ENCODE measurements around the gene TREH.

The TREH gene

DNA sequence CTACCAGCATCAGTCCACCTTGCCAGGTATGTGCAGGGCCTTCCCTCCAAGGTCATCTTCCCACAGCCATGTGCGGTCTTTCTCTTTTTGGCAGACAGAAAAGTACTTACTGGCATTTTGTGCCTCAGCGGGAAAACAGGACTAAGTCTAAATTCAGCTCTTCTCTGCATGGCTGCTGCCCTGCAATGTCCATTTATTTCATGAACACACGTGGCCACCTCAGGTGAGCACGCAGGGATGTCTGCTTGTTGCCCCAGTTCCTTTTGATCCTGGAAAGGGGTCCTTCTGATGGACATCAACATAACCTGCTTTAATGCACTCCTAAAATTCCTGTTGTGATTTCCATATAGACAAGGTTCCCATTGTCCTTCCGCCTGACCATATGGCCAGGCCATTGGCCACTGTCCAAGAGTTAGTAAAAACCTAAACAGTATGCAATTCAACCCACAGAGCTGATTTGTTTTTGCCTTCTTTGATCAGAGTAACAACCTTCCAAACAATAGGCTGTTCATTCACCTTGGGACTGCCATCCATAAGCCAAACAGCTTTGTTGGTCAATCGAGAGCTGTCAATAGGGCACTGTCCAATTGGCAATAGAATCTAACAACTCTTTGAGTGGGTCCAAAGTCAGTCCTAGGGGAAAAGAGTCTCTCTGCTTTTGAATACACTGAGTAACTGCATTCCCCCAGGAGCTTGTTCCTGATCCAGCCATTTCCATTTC is 5.9 kb downstream of the TREH start:
- H3K4me3 ChIP-seq (ENCODE audit: control insufficient read depth, low read depth, low read length), result no peak overlapping the region
- no peak for DNase-seq (ENCODE audit: low read depth)

GRCh38 chr11:118672846-118673245 is 6.6 kb downstream of the TREH start:
- DNase-seq (ENCODE audit: low read depth), result no peak
- H3K4me3 ChIP-seq (ENCODE audit: control insufficient read depth, low read depth, low read length), result no peak overlapping the region
- TF ChIP-seq CTCF (conservative IDR thresholded peaks at IDR 0.05; ENCODE audit: control insufficient read depth, insufficient read depth, low read depth, low read length), result peak; percentile 19

More for the DNA sequence above, 5.9 kb downstream of the TREH start:
- TF ChIP-seq CTCF (conservative IDR thresholded peaks at IDR 0.05; ENCODE audit: control insufficient read depth, insufficient read depth, low read depth, low read length), result no peak

DNA sequence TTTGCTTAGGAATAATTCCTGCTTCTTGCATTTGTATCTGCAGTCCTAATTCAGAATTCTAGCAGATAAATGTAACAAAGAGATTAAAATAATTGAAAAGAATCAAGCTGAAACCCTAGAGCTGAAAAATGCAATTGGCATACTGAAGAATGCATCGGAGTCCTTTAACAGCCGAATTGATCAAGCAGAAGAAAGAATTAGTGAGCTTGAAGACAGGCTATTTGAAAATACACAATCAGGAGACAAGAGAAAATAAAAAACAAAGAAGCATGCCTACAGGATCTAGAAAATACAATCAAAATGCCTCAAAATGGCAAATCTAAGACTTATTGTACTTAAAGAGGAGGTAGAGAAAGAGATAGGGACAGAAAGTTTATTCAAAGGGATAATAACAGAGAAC is 8.2 kb downstream of the TREH start:
- DNase-seq (ENCODE audit: low read depth), result no peak
- no peak overlapping the region for H3K4me3 ChIP-seq (ENCODE audit: control insufficient read depth, low read depth, low read length)
- no peak for TF ChIP-seq CTCF (conservative IDR thresholded peaks at IDR 0.05; ENCODE audit: control insufficient read depth, insufficient read depth, low read depth, low read length)

- TF ChIP-seq CTCF (conservative IDR thresholded peaks at IDR 0.05; ENCODE audit: control insufficient read depth, insufficient read depth, low read depth, low read length), result no peak
- H3K4me3 ChIP-seq (ENCODE audit: control insufficient read depth, low read depth, low read length), result no peak overlapping the region
- no peak for DNase-seq (ENCODE audit: low read depth)
Measured at GRCh38 chr11:118670063-118670462, 9.4 kb downstream of the TREH start.

- DNase-seq (ENCODE audit: low read depth), result no peak
- no peak for TF ChIP-seq CTCF (conservative IDR thresholded peaks at IDR 0.05; ENCODE audit: control insufficient read depth, insufficient read depth, low read depth, low read length)
Measured at GRCh38 chr11:118666371-118666770, 13.1 kb downstream of the TREH start.

DNA sequence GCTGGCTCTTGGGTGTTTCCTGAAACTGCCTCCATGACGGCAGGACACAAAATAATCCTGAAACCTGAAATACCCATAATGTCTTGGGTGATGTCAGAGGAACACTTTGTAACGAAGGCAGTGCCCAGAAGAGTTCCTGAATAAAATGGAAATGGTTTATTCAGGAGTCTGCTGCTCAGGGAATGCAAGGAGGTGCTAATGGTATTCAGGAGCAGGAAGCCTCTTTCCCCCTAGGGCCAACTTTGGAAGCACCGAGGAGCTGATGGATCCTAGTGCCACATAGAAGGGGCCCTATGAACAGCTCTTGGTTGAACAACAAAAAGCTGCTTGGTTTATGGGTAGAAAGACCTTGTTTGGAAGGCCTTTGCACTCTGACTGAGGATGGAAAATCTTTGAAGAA is 15.5 kb downstream of the TREH start:
- no peak overlapping the region for H3K4me3 ChIP-seq (ENCODE audit: control insufficient read depth, low read depth, low read length)
- DNase-seq (ENCODE audit: low read depth), result no peak
- no peak for TF ChIP-seq CTCF (conservative IDR thresholded peaks at IDR 0.05; ENCODE audit: control insufficient read depth, insufficient read depth, low read depth, low read length)

More at GRCh38 chr11:118666371-118666770, 13.1 kb downstream of the TREH start:
- H3K4me3 ChIP-seq (ENCODE audit: control insufficient read depth, low read depth, low read length), result no peak overlapping the region
